Subcutaneous abdominal adipose tissue (tissue), 5 donors: ENCODE data around the gene FLNC.

Experiments
- H3K27ac ChIP-seq: one replicate; pipeline ENCODE4 v1.7.0; 2013; ENCODE audit warnings: low read depth, mild to moderate bottlenecking, inconsistent platforms, low read length, moderate library complexity
- H3K27me3 ChIP-seq, 5 donors: one replicate each; pipeline ENCODE4 v1.7.0; 2013; ENCODE audit warnings: low read length in 5 of 5, inconsistent platforms in 1 of 5; ENCODE audit not compliant: control insufficient read depth in 5 of 5, insufficient read depth in 4 of 5
- H3K36me3 ChIP-seq, 5 donors: one replicate each; pipeline ENCODE4 v1.7.0; 2013; ENCODE audit warnings: low read length in 5 of 5; ENCODE audit not compliant: control insufficient read depth in 5 of 5, insufficient read depth in 5 of 5
- H3K4me1 ChIP-seq, 5 donors: one replicate each; pipeline ENCODE4 v1.7.0; 2013; ENCODE audit warnings: low read length in 5 of 5, mild to moderate bottlenecking in 3 of 5, moderate library complexity in 1 of 5; ENCODE audit not compliant: control insufficient read depth in 5 of 5, insufficient read depth in 5 of 5
- H3K4me3 ChIP-seq, 5 donors: one replicate each; pipeline ENCODE4 v1.7.0; 2013; ENCODE audit warnings: low read length in 5 of 5, low read depth in 1 of 5
- H3K9ac ChIP-seq, 5 donors: one replicate each; pipeline ENCODE4 v1.7.0; 2013; ENCODE audit warnings: low read length in 5 of 5, mild to moderate bottlenecking in 4 of 5, moderate library complexity in 3 of 5
- H3K9me3 ChIP-seq, 5 donors: one replicate each; pipeline ENCODE4 v1.7.0; 2013; ENCODE audit warnings: low read length in 5 of 5; ENCODE audit not compliant: control insufficient read depth in 5 of 5
- donor health status: healthy.
- donor health status: healthy.
- donor health status: healthy.
- donor health status: healthy.
- donor health status: healthy.

FLNC gene

DNA sequence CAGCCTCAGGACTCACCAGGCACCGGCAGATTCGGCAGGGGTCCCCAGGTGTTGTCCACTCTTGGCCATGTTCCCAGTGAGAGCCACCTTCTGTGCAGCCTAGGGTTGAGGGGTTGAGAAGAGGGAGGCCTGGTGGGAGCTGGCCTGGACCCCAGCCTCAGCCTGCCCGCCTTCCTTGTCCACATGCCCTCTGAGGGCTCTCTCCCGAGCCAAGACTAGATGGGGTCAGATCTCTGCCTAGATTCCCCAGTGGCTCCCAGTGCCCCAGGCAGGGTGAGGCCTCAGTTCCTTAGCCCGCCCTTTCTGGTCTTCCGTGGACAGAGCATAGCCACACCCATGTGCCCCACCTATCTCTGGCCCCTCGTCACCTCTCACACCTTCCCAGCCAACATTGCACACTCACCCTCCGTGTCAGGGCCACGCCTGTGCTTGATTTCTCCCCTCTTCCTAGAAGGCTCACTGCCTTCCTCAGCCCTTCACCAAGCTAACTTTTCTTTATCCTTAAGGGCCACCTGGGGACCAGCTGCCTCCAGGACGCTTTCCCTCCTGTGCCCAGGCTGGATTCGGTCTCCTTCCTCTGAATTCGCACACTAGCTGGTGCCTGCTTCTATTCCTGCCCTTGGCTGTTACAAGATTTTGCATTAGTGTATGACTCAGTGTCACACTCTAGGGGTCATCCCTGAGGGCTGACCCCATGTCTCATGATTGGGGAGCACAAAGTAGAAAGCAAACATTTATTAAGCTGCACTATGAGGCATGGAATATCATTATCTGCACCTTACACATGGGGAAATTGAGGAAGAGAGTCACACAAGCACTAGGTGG is 72.8 kb downstream of the FLNC start:
- no peak overlapping the region for H3K27ac ChIP-seq
- peaks cover 0 to 3% (median 0%) of the 10 kb centered on the region in 5 donors for H3K27me3 ChIP-seq
- no peak overlapping the region for H3K9ac ChIP-seq
- H3K9me3 ChIP-seq = peaks cover 0 to 7% (median 3%) of the 10 kb centered on the region in 5 donors
- no peaks in the 10 kb centered on the region for H3K4me1 ChIP-seq
- H3K36me3 ChIP-seq = peaks cover 0 to 4% (median 0%) of the 10 kb centered on the region in 5 donors
- no peak overlapping the region for H3K4me3 ChIP-seq

DNA sequence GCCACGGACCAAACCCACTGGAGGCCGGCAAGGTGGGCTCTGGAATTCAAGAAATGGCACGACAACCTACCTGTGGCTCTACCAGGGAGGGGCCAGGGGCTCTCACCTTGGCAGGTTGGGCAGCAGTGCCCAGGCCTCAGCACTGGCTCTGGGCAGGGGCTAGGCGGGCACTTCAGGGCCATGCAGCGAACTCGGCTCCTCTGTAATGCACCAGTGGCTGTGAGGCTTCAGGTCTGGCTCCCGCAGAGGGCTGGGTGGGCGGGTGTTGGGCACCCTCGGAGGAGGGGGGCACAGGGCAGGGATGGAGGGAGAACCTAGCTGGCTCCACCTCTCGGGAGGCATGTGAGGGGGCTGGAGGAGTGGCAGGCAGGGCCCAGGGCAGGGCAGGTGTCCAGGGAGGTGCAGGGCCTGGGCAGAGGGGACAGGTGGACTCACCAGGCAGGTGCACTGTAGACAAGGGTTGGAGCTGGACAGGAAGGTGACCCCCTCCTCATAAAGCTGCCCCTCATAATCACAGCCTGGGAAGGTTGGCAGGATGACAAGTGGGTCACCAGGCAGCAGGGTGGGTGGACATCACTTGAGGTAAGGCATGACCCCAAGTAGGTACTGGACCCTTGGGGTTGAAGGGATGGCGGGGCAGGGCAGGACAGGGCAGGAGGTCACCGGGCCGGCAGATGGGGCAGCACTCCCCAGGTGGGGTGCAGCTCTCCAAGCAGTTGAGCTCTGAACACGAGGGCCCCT is 73.6 kb downstream of the FLNC start:
- no peak overlapping the region for H3K4me3 ChIP-seq
- H3K36me3 ChIP-seq = peaks cover 0 to 4% (median 0%) of the 10 kb centered on the region in 5 donors
- H3K27me3 ChIP-seq = peaks cover 0 to 3% (median 0%) of the 10 kb centered on the region in 5 donors
- H3K9ac ChIP-seq = no peak overlapping the region
- no peak overlapping the region for H3K27ac ChIP-seq
- peaks cover 0 to 7% (median 3%) of the 10 kb centered on the region in 5 donors for H3K9me3 ChIP-seq
- no peaks in the 10 kb centered on the region for H3K4me1 ChIP-seq

DNA sequence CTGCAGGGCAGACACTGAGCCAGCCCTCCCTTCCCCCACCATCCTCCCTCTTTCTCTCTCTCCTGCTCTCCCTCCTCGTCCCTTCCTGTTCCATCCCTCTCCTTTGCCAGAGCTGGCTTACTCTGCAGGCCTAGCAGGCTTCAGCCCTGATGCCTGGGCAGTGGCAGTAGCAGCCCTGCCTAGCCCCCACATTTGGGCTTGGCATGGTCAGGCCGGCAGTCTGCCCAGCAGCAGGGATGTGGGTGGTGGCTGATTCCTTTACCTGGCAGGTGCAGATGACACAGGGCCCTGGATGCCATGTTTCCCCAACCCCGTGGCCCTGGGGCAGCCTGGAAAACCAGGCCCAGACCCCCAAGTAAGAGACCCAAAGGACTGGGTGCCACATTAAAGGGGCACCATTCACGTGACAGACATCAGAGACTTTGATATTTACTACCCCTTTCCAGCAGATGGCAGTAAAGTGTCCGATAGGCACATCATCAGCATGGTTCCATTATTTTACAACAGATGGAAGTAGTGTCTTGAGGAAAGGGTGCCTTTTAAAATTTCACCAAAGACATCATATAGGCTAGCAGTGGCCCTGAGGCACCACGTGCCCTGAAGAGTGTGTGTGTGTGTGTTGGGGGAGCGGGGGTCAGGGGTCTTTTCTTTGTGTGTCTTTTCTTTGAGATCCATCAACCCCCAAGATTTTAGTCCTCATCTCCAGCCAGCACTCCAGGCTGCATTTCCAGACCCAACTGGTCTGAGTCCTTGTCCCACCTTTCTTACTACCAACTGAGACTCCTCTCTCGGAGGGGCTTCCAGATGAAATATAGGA is 74.4 kb downstream of the FLNC start:
- Histone ChIP-seq H3K9me3 (peaks cover 0 to 4% (median 0%) of the 10 kb centered on the region in 5 donors), H3K36me3 (peaks cover 0 to 4% (median 0%) of the 10 kb centered on the region in 5 donors), H3K9ac (no peak overlapping the region), H3K27ac (no peak overlapping the region), H3K4me3 (no peak overlapping the region), H3K4me1 (peaks cover 1 to 6% (median 3%) of the 10 kb centered on the region in 5 donors), H3K27me3 (peaks cover 0 to 11% (median 3%) of the 10 kb centered on the region in 5 donors)

DNA sequence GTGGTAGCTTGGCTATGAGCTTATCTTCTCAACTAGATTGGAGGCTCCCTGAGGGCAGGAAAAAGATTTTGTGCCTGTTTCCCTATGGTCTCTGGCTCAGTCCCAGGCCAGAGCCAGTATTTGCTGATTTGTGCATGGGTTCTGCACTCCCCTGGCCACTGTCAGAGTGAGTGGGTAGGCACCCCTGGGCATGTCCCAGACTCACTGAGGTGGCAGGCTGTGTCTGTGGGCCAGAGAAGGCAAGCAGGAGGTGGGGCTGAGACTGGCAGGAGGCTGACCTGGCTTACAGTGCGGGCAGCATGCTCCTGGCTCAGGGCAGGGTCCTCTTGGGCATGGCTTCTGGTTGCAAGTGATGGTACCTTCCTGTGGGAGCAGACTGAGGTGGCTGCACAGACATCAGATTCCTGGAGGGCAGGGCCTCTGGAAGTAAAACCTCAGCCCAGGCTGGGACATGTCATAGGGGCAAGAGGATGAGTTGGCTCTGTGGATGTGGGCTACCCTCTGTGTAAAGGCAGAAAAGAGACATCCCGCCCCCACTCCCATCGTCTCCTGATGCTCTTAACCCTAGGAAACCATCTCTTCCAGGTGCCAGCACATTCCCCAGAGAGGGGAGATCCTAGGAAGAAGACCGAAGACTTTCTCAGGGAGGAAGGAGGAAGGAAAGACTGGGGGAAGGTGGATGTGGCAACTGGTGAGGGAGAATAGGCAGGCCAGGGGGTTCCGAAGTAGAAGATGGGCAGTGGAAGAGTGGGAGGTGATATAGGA is 76.0 kb downstream of the FLNC start:
- no peak overlapping the region for H3K9ac ChIP-seq
- peaks cover 0 to 18% (median 7%) of the 10 kb centered on the region in 5 donors for H3K27me3 ChIP-seq
- peaks cover 0 to 4% (median 0%) of the 10 kb centered on the region in 5 donors for H3K36me3 ChIP-seq
- H3K4me1 ChIP-seq = peaks cover 1 to 21% (median 17%) of the 10 kb centered on the region in 5 donors
- H3K27ac ChIP-seq = no peak overlapping the region
- H3K4me3 ChIP-seq = no peak overlapping the region
- H3K9me3 ChIP-seq = no peaks in the 10 kb centered on the region

GRCh38 chr7:128906766-128907559 is 76.8 kb downstream of the FLNC start:
- no peaks in the 10 kb centered on the region for H3K9me3 ChIP-seq
- H3K27ac ChIP-seq = no peak overlapping the region
- H3K9ac ChIP-seq = no peak overlapping the region
- no peak overlapping the region for H3K4me3 ChIP-seq
- peaks cover 0 to 21% (median 7%) of the 10 kb centered on the region in 5 donors for H3K27me3 ChIP-seq
- H3K4me1 ChIP-seq = peaks cover 1 to 29% (median 22%) of the 10 kb centered on the region in 5 donors
- peaks cover 0 to 4% (median 0%) of the 10 kb centered on the region in 5 donors for H3K36me3 ChIP-seq
